NB4 (cell line): Measurements from ENCODE around the gene KCNIP4.

Source experiments
- MYC ChIP-seq: IDR thresholded peaks from 2 replicates; pipeline ENCODE4 v1.6.1; 2011; ENCODE audit warnings: low read depth, low read length
- POLR2A ChIP-seq: IDR thresholded peaks from 2 replicates; pipeline ENCODE4 v1.6.1; 2011; ENCODE audit warnings: mild to moderate bottlenecking; ENCODE audit not compliant: insufficient read length; ENCODE audit errors: extremely low read depth
- TF ChIP-seq, protein P1 (sequence below): IDR thresholded peaks from one replicate; pipeline ENCODE4 v1.5.1; 2012; ENCODE audit warnings: low read depth, low read length

DNA sequence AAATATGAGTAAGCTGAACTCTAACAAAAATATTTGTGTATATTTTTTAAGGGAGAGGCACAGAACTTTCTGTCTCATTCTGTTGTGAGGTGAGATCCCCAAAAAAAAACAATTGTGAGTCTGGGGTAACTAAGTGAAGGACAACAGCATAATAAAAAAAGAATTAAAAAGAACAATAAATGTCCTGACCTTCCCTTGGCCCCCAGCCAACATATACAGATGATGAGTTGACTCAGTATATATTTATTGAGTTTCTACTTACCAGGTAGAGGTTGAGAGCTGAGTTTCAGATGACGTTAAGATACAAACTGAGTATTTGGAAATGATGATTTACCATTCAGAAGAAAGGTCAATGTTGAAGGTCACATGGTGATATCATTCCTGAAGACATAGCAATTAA lies 239.5 kb downstream of the KCNIP4 start:
- TF ChIP-seq, protein P1, sequence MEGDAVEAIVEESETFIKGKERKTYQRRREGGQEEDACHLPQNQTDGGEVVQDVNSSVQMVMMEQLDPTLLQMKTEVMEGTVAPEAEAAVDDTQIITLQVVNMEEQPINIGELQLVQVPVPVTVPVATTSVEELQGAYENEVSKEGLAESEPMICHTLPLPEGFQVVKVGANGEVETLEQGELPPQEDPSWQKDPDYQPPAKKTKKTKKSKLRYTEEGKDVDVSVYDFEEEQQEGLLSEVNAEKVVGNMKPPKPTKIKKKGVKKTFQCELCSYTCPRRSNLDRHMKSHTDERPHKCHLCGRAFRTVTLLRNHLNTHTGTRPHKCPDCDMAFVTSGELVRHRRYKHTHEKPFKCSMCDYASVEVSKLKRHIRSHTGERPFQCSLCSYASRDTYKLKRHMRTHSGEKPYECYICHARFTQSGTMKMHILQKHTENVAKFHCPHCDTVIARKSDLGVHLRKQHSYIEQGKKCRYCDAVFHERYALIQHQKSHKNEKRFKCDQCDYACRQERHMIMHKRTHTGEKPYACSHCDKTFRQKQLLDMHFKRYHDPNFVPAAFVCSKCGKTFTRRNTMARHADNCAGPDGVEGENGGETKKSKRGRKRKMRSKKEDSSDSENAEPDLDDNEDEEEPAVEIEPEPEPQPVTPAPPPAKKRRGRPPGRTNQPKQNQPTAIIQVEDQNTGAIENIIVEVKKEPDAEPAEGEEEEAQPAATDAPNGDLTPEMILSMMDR: no peak
- TF ChIP-seq POLR2A (no peak), MYC (no peak)
